RKO (cell line): Measurements from ENCODE around the gene PLA2G12B.
"Not testable (repeated sequence)": the region's sequence is repeated elsewhere in the genome, so short reads cannot be mapped to it uniquely, and the experiment has no call there.

Experiments
- DNase-seq: peaks from one replicate; pipeline ENCODE4 v3.0.0-alpha.2; 2016; ENCODE audit warnings: low spot score

PLA2G12B gene

DNA sequence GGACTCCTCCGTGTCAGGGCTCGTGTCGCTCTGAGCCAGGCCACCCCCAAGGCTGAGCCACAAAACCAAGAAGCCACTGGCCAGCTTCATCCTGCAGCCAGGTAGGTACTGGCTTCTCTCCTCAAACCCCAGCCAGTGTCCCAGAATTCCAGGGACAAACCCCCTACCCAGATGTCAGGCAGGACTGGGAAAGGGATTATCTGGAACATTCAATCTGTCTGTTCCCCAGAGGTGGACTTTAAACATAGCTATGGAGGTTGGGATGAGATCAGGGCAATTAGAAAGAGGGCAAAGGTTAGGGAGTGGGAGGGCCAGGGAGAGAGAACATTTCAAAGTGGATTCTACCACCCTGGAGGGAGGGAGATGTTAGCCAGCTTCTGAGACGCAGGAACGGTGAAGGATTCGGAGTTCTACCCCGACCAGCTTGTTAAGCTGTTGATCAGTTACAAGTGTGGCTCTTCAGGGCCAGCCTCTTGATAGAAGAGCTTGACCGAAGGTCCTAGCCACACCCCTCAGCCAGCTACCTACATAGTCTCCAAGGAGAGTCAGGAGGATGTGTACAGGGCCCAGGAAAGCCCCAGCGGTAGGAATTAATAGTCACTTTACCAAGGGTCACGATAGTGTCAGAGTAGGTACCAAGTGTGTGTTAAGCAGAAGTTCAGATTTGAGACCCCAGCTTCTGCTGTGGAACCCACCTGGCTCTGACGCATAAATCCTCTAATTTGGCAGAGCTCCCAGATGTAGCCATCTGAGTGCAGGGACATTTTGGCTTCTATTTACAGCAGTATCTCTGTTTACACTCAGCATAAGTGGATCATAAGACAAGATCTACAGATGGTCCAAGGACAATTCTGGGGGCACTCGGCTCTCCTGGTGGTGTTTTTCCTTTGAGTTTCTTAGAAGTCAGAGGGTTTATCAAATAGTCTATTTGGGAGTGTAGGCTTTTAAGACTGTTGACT lies at the start of gene PLA2G12B:
TSS of gene PLA2G12B (minus strand) at position 211 of the 959 bp plus-strand sequence. CDS start at position 90, 121 bp downstream.
- no peak for DNase-seq

DNA sequence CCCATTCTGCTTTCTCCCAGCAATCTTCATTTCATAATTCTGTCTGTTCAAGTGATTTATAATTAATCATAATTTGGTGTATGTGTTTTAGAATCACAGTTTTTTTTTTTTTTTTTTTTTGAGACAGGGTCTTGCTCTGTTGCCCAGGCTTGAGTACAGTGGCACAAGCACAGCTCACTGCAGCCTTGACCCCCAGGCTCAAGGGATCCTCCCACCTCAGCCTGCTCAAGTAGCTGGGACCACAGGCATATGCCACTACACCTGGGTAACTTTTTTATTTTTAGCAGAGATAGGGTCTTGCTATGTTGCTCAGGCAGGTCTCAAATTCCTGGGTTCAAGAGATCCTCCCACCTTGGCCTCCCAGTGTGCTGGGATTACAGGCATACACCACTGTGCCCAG lies 49.2 kb upstream of the PLA2G12B start:
- no peak for DNase-seq

GRCh38 chr10:73000973-73001372 lies 46.4 kb upstream of the PLA2G12B start:
- no peak for DNase-seq

DNA sequence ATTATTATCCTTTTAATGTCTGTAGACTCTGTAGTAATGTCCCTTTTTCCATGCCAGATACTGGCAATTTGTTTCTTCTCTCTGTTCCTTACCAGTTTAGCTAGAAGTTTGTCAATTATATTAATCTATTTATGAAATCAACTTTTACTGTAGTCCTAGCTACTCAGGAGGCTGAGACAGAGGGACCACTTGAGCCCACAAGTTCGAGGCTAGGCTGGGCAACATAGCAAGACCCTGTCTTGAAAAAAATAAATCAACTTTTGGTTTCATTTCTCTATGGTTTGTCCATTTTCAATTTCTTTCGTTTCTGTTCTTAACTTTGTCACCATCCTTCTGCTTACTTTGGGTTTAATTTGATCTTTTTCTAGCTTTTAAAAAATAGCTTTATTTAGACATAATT lies 42.5 kb upstream of the PLA2G12B start:
- DNase-seq: no peak

- not testable (repeated sequence) for DNase-seq
Measured at GRCh38 chr10:72995459-72995858, 40.9 kb upstream of the PLA2G12B start.

GRCh38 chr10:72989771-72990170 lies 35.2 kb upstream of the PLA2G12B start:
- DNase-seq: not testable (repeated sequence)

DNA sequence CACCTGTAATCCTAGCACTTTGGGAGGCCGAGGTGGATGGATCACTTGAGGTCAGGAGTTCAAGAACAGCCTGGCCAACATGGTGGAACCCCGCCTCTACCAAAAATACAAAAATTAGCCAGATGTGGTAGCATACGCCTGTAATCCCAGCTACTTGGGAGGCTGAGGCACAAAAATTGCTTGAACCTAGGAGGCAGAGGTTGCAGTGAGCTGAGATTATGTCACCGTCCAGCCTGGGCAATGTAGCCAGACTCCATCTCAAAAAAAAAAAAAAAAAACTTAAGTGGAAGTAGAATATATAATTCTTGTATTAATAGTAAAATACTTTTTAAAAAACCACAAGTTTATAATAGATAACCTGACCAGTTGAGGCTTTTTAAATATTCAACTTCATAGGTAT lies 30.0 kb upstream of the PLA2G12B start:
- not testable (repeated sequence) for DNase-seq

GRCh38 chr10:72981882-72982529 lies 27.4 kb upstream of the PLA2G12B start:
- no peak for DNase-seq

DNA sequence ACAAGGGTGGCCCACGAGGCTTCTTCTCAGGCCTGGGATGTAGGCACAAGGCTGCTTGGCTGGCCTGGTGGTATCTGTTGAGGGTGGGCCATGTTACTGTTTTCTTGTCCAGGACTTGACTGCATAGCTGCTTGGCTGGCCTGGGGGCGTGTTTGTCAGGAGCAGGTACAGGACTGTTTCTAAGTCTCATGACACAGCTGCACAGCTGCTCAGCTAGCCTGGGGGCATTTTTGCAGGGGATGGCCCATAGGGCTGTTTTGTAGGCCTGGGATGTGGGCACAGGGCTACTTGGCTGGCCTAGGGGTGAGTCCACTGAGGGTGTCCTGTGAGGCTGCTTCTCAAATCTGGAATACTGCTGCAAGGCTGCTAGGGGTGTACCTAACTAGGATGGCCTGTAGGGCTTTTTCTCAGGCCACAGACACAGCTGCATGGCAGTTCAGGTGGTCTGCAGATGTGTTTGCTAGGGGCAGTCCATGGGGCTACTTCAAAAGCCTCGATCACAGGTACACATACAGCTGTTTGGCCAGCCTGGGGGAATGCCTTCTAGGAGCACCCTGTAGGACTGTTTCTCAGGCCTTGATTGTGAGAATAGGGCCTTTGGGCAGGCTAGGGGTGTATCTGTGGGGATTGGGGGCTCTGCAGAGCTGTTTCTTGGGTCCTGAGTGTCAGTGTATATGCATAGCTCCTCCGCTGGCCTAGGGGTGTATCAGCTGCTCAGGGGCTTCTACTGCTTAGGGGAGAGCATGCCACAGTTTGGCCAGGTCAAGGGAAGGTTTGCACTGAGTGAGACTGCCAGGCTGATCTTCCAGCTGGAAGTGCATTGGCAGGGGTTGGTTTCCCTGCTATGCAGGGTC lies 26.6 kb upstream of the PLA2G12B start:
- DNase-seq: no peak

DNA sequence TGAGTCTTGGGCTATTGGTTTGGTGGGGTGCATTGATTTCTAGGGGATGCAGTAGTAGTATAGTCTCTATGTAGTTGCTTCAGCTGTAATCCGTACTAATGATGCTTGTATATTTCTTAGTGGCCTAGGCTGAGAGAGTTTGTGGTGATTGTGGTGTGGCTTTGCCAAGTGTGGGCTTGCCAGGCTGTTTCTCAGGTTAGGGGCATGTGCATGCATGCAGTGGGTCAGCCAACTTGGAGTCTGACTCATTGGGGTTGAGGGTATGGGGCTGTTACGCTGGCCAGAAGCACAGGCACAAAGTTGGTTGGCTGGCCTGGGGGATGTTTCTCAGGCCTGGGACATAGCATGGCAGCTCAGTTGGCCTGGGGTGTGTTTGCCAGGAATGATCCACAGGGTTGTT lies 25.7 kb upstream of the PLA2G12B start:
- DNase-seq: no peak

DNA sequence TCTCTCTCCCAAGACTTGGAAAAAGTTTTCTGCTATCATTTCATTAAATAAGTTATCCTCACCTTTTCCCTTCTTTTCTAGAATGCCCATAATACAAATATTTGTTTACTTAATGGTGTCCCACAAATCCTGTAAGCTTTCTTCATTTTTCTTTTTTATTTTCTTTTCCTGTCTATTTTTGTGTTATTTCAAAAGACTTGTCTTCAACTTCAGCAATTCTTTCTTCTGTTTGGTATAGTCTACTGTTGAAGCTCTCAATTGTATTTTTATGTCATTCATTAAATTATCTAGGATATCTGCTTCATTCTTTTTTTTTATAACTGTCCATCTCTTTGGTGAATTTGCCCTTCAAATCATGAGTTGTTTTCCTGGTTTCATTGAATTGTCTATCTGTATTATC lies 25.1 kb upstream of the PLA2G12B start:
- no peak for DNase-seq

DNA sequence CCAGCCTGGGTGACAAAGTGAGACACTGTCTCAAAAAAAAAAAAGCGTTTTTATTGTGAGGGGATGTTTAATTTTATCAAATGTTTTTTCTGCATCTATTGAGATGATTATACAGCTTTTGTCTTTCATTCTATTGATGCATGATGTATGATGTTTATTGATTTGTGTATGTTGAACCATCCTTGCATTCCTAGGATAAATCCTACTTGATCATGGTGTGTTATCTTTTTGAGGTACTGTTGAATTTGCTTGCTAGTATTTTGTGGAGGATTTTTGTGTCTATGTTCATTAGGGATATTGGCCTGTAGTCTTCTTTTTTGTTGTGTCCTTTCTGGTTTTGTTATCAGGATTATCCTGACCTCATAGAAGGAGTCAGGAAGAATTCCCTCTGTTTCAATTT lies 22.3 kb upstream of the PLA2G12B start:
- DNase-seq: no peak

DNA sequence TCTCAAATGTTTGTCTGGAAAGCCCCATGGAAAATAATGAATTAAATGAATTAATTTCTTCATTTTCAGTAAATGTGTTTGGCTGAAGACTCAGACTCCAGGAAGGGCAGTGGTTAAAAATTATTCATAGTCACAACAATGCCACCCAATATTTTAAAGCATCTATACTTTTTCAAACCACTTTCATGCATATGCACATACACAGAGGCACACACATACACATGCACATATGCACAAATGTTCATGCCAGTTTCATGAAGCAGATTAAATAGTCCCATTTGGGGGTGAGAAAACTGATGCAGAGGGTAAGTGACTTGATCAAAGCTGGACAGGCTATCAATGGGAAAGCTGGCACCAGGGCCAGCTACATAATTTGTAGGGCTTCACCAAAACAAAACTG lies 1.4 kb upstream of the PLA2G12B start:
- DNase-seq: no peak

DNA sequence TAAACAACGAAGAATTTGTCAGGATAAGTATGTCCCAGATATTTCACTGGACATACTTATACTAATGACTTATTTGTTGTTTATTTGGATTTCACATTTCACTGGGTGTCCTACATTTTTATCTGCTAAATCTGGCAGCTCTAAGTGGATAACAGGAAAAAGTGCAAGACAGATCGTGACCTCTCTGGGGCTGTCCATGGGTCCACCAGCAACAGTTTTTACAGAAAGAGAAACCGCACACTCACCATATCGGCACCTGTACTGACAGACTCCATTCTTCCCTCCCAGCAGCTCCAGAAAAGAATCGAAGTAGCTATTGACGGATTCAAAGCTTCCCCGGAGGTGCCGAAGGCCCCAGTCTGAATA lies 393 bp downstream of the PLA2G12B start:
- DNase-seq: no peak

- no peak for DNase-seq
Measured at GRCh38 chr10:72953687-72954086, 919 bp downstream of the PLA2G12B start.

DNA sequence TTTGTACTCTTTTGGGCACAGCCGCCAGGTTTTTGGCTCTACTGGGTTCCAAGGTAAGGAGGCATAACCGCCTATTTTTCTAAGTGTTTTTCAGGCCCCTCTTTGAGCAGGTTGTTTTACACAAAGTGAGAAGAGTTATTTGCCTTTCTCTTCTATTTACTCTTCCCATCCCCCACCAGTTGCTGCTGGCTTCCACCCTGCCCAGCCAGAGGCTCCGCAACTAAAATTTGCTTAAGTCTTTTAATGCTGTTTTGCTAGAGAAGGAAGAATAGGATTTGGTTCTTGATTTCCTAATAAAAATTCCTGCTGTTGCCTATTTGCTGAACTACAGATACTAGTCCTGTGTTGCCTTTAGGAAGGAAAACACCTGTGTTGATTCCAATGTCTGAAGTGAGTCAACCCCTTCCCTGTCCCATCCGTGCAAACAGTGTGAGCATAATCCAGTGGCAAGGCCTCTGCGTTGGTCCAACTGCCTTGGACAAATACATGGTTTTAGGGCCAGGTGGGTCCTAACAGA lies 1.9 kb downstream of the PLA2G12B start:
- DNase-seq: no peak

- DNase-seq: no peak
Measured at GRCh38 chr10:72952189-72952588, 2.4 kb downstream of the PLA2G12B start.

DNA sequence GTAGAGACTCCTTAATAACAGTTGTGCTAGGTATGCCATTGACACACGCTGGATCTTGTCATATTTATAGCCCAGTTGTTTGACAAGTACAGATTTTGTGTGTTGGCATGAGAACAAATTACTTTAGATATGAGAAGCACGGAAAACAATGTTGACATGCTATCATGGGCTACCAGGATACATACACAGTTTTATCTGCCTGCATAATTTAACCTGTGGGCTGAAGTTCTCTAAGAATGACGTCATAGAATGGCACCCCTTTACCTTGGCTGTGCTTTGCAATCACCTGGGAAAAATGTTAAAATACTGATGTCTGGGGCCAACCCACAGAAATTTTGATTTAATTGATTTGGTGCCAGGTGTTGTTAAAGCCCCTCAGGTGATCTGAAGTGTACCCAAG lies 2.8 kb downstream of the PLA2G12B start:
- DNase-seq: no peak

DNA sequence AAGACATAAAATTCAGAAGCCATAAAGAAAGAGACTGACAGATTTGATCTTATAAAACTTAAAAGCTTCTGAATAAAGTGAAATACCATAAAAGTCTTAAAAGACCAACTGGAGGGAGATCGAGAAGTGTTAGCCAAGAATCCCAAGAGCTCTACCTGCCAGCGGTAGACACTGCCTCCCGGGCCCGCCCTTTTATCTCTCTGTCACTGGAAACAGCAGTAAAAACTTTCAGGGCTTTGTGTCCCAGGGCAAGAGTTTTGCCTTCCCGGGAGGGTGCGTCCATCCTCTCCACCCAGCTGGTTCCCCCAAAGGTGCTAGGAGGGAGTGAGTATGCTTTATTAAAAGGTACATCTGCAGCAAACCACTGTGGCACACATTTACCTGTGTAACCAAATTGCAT lies 5.8 kb downstream of the PLA2G12B start:
- no peak for DNase-seq

GRCh38 chr10:72946963-72947362 lies 7.6 kb downstream of the PLA2G12B start:
- no peak for DNase-seq

- no peak for DNase-seq
Measured at GRCh38 chr10:72943498-72944234, 10.9 kb downstream of the PLA2G12B start.
